Pancreas (tissue), 10 donors: ENCODE data around the gene INSYN2B. TPM values are rescaled to one million over a fixed set of nuclear protein-coding genes. Genes with fewer than 3 reads are reported as not detected.

Experiments
- ATAC-seq, 4 donors: fragments of 200-7000 bp; cut with Tn5 transposase; one replicate each; pipeline versions ENCODE4 v1.8.0 to v1.9.1; 2020; ENCODE audit warnings: mild to moderate bottlenecking in 4 of 4, moderate library complexity in 4 of 4
- DNase-seq, 6 donors: peaks; one replicate each; pipeline ENCODE4 v3.0.0-alpha.2; 2020
- FAIRE-seq: peaks from 2 replicates; lab custom pipeline; 2012; peaks lifted over from hg19 to GRCh38; lab: Jason Lieb, UNC
- H3K27ac ChIP-seq, 4 donors: fragments of 200-600 bp; sonication (generic); 1 replicate in 3 of 4; 2 replicates in 1 of 4; pipeline versions ENCODE4 v1.5.0 to v1.8.0; 2020
- H3K27me3 ChIP-seq, 4 donors: fragments of 200-600 bp; one replicate each; pipeline ENCODE4 v1.8.0; 2021
- H3K36me3 ChIP-seq, 3 donors: fragments of 200-600 bp; sonication (generic) in 1 of 3; one replicate each; pipeline versions ENCODE4 v1.5.0 to v1.8.0; 2020 to 2021
- H3K4me1 ChIP-seq, 3 donors: fragments of 200-600 bp; one replicate each; pipeline ENCODE4 v1.8.0; 2021
- H3K4me3 ChIP-seq, 4 donors: fragments of 200-600 bp; sonication (generic) in 2 of 4; one replicate each; pipeline versions ENCODE4 v1.5.0 to v1.8.0; 2020 to 2021
- H3K9me3 ChIP-seq, 4 donors: fragments of 200-600 bp; one replicate each; pipeline ENCODE4 v1.8.0; 2021
- WGBS, 2 donors: extraction: QIAGEN DNeasy Blood & Tissue Kit; methylation state at CpG; one replicate each; pipeline ENCODE4 v1.1.7; 2013; 5-methylcytosine and 5-hydroxymethylcytosine counted together
- intact Hi-C, 3 donors: fragments of 100-400 bp; cut with DNase I; formaldehyde crosslinking; loops; one replicate each; pipeline versions ENCODE4 v1.11.1 to v1.14.2; 2022
- polyA plus RNA-seq, 2 donors: library from polyadenylated mRNA; stranded (reverse); fragments of 200-250 nt; gene quantifications; one replicate each; pipeline ENCODE4 v1.2.3, GENCODE V29; 2013
- total RNA-seq, 6 donors: library from RNA; stranded (reverse); fragmentation: NEBNext Ultra II Directional in 4 of 6; extraction: Animal tissue kit (Norgen Biotek cat#: 25700) in 4 of 6; gene quantifications; one replicate each; pipeline versions ENCODE4 v1.2.1 to v1.2.4, GENCODE V29; 2021 to 2023
- TF ChIP-seq, protein P1 (sequence below), 4 donors: fragments of 200-600 bp; sonication (generic) in 3 of 4; IDR thresholded peaks; one replicate each; pipeline versions ENCODE4 v1.5.0 to v1.8.0; 2021; ENCODE audit warnings: antibody characterized with exemption in 4 of 4
- donor health status: healthy with polysubstance abuse.
- donor health status: DM: no; HTN: no; CAD: no; lungs with moderate emphysema.
- donor health status: DM: no; HTN: no; CAD: no.
- donor health status: control.
- donor health status: control.
- donor health status: Bipolar disorder and iron deficiency.
- donor health status: DM: yes; HTN: yes; CAD: no.
- donor health status: DM: no; HTN: no; CAD: no.
- donor health status: DM: no; HTN: no; CAD: no.
- donor health status: DM: yes; HTN: yes; CAD: no.

INSYN2B gene
- total and polyA plus RNA-seq, 8 donors = 0.02 TPM; not detected in 7

DNA sequence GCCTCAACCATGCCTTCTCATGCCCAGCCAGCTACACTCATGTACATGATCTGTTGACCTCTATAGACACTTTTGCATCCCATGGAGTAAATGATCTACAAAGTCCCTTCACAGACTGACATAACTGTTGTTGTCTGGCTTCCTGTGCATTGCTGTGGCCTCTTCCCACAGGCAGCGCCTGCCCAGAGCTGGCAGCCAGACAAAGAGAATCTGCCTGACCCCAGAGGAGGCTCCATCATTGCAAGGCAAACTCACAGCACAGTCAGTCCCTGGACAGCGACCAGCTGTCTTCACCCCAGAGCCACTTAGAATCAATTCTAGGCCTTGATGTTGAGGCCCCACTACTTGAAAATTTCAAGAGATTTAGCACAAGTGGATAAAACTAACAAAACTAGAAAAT lies 65.5 kb downstream of the INSYN2B start:
- FAIRE-seq = no peak
- Histone ChIP-seq H3K4me3 (no peak overlapping the region), H3K27me3 (no peaks in the 10 kb centered on the region), H3K4me1 (no peaks in the 10 kb centered on the region), H3K27ac (no peak overlapping the region), H3K9me3 (no peaks in the 10 kb centered on the region), H3K36me3 (no peaks in the 10 kb centered on the region)
- intact Hi-C loops = no loop called here
- 50 to 59% methylated on average over 2 of the region's 2 CpGs for WGBS, 2 donors
- ATAC-seq = no peak
- TF ChIP-seq, protein P1, sequence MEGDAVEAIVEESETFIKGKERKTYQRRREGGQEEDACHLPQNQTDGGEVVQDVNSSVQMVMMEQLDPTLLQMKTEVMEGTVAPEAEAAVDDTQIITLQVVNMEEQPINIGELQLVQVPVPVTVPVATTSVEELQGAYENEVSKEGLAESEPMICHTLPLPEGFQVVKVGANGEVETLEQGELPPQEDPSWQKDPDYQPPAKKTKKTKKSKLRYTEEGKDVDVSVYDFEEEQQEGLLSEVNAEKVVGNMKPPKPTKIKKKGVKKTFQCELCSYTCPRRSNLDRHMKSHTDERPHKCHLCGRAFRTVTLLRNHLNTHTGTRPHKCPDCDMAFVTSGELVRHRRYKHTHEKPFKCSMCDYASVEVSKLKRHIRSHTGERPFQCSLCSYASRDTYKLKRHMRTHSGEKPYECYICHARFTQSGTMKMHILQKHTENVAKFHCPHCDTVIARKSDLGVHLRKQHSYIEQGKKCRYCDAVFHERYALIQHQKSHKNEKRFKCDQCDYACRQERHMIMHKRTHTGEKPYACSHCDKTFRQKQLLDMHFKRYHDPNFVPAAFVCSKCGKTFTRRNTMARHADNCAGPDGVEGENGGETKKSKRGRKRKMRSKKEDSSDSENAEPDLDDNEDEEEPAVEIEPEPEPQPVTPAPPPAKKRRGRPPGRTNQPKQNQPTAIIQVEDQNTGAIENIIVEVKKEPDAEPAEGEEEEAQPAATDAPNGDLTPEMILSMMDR (IDR thresholded peaks at IDR 0.05) = no peak
- no peak for DNase-seq

DNA sequence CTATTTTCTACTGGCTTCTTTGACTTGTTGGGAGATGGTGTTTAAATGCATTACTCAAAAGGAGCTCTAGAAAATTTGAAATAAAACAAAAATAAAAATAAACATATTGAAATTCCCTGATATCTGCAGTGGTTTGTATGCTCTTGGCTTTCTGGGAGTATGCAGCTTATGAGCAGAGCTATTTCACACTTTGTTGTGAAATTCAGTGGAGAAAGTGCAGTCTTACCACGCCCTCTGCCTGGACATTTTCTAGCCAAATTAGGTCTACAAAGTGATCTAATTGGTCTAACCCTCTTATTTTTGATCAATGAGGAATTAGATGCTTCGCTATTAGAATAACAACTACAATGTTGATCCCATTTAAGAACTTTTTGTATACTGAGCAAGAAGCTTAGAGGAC lies 66.8 kb downstream of the INSYN2B start:
- H3K9me3 ChIP-seq = no peaks in the 10 kb centered on the region
- no peaks in the 10 kb centered on the region for H3K27me3 ChIP-seq
- no peaks in the 10 kb centered on the region for H3K4me1 ChIP-seq
- DNase-seq = no peak
- H3K36me3 ChIP-seq = no peaks in the 10 kb centered on the region
- no peak for FAIRE-seq
- ATAC-seq = no peak
- H3K27ac ChIP-seq = no peak overlapping the region
- WGBS, 2 donors = 62 to 66% methylated on average over 2 of the region's 2 CpGs
- TF ChIP-seq, protein P1 (IDR thresholded peaks at IDR 0.05) = no peak
- H3K4me3 ChIP-seq = no peak overlapping the region
- intact Hi-C loops = no loop called here

DNA sequence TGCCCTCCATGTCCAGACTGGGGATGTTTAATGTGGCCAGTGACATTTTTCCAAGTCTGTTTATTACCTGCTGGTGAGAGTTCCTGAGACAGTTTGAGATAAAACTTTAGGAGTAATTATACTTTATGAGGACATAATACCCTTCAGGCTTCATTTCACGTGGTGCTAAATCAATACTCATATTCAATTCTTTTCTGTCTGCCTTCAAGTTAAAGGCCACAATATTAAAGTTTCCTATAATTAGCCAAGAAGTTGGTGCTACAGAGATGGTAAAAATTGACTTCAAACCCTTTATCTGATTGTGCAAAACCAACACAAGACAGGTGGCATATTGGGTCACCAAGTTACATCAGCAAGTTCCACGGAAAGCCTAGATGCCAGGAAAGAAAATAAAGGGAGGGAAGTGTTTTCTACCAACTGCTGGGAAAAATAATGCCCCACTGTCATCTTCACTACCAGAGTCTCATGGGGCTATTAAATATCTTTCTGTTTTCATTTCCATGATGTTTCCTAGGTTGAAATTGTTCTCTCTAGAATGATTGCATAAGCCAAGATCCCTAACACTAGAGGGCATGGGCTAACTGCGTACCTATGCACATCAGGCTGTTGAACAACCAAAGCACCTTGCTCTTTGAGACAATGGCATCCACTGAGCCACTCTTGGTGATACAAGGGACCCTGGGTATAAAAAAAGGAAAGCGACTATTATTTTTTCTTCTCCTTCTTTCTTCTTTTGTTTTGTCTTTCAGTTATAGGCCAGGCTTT lies 68.7 kb downstream of the INSYN2B start:
- Histone ChIP-seq H3K4me3 (no peak overlapping the region), H3K27ac (no peak overlapping the region), H3K36me3 (no peaks in the 10 kb centered on the region), H3K4me1 (no peaks in the 10 kb centered on the region), H3K27me3 (no peaks in the 10 kb centered on the region), H3K9me3 (no peaks in the 10 kb centered on the region)
- 55 to 58% methylated on average over 4 of the region's 4 CpGs for WGBS, 2 donors
- TF ChIP-seq, protein P1 (IDR thresholded peaks at IDR 0.05) = no peak
- FAIRE-seq = no peak
- DNase-seq = no peak
- intact Hi-C loops = no loop called here
- ATAC-seq = no peak

DNA sequence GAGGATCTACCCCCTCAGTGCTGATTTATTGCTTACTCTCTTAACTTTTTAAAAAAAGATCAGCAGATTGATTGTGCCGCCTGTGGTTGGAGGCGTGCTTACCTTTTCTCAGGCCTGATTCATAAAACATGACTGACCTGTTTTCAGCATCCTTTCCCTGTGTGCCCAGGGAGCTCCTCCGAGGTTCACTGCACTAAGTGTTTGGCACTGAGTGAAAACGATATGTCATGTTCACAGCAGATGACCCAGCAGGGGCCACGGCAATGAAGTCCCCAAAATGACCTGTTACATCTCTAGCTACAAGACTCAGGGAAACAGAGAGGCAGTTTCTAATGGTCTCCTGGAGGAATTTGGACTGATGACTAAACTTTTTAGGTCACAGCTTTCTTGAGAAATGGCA lies 69.9 kb downstream of the INSYN2B start:
- TF ChIP-seq, protein P1 (IDR thresholded peaks at IDR 0.05) = no peak

DNA sequence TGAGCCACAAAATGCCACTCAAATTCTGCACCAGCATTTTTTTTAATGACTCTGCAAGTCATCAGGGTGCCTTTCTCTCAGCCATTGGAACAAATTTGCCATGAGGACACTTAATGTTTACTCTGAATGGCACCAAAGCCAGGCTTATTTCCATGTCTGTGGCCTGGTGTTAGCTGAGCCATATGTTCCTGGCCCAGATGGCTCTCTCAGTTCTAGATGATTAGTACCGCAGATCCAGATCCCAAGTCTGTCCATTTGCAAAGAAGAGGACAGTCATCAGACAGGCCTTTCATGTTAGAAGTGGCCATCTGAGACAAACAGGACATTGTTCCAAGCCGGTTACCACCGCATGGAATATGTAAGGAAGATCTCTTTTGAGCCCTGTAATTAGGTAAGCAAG lies 70.3 kb downstream of the INSYN2B start:
- no peaks in the 10 kb centered on the region for H3K27me3 ChIP-seq
- no peaks in the 10 kb centered on the region for H3K9me3 ChIP-seq
- intact Hi-C loops = no loop called here
- TF ChIP-seq, protein P1 (IDR thresholded peaks at IDR 0.05) = no peak
- no peaks in the 10 kb centered on the region for H3K36me3 ChIP-seq
- no peaks in the 10 kb centered on the region for H3K4me1 ChIP-seq
- WGBS, 2 donors = 76 to 90% methylated on average over 3 of the region's 3 CpGs
- FAIRE-seq = no peak
- DNase-seq = no peak
- no peak overlapping the region for H3K27ac ChIP-seq
- no peak overlapping the region for H3K4me3 ChIP-seq
- ATAC-seq = no peak

More for the DNA sequence above, 69.9 kb downstream of the INSYN2B start:
- no peak for FAIRE-seq
- Histone ChIP-seq H3K27me3 (no peaks in the 10 kb centered on the region), H3K27ac (no peak overlapping the region), H3K4me1 (no peaks in the 10 kb centered on the region), H3K4me3 (no peak overlapping the region), H3K36me3 (no peaks in the 10 kb centered on the region), H3K9me3 (no peaks in the 10 kb centered on the region)
- intact Hi-C loops = no loop called here
- DNase-seq = no peak
- 69 to 71% methylated on average over 5 of the region's 5 CpGs for WGBS, 2 donors
- ATAC-seq = no peak
